ENCODE measurements around the gene EPHB2. TPM values are rescaled to one million over a fixed set of nuclear protein-coding genes. Genes with fewer than 3 reads are reported as not detected.

EPHB2 gene
- total RNA-seq, 4 donors from 2014 or later, result 7.5 to 27.3 (median 23.8) TPM

DNA sequence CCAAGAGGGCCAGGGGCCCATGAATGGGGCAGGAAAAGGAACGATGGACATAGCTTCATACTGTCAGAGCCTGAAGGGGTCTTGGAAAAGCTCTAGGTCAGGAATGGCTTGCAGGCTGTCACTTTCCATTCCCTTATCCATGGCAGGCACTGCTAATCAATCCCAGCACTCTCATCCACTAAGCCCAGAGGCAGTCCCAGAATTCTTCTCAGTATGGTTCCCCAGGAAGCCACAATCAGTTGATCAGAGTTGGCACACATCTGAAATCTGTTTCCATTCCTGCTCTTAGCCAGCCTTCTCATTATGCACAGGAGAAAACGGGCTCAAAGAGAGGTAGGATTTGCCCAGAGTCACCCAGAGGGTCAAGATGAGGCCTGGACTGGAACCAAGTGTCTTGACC is 196.3 kb downstream of the EPHB2 start:
- no peaks in the 10 kb centered on the region for H3K4me1 ChIP-seq
- 80 to 84% methylated on average over 2 of the region's 2 CpGs for WGBS, 2 donors
- TF ChIP-seq, protein P1, sequence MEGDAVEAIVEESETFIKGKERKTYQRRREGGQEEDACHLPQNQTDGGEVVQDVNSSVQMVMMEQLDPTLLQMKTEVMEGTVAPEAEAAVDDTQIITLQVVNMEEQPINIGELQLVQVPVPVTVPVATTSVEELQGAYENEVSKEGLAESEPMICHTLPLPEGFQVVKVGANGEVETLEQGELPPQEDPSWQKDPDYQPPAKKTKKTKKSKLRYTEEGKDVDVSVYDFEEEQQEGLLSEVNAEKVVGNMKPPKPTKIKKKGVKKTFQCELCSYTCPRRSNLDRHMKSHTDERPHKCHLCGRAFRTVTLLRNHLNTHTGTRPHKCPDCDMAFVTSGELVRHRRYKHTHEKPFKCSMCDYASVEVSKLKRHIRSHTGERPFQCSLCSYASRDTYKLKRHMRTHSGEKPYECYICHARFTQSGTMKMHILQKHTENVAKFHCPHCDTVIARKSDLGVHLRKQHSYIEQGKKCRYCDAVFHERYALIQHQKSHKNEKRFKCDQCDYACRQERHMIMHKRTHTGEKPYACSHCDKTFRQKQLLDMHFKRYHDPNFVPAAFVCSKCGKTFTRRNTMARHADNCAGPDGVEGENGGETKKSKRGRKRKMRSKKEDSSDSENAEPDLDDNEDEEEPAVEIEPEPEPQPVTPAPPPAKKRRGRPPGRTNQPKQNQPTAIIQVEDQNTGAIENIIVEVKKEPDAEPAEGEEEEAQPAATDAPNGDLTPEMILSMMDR (IDR thresholded peaks at IDR 0.05), result no peak
- no peak for TF ChIP-seq POLR2A (IDR thresholded peaks at IDR 0.05)

DNA sequence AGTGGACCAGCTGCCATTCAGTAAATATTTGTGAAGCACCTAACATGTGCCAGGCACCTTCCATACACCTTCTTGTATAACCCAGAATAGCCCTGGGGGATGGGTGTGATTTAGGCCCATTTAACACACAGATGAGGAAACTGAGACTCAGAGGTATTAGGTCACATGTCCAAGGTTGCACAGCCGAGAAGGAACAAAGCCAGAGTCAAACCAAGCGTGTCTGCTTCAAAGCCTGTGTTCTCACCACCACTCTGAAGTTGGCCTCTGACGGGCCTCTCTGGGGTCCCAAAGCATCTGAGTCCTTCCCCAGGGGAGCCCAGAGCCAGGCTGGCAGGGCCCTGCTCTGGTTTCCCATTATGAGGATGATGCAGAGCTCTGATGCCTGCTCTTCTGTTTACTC is 196.9 kb downstream of the EPHB2 start:
- 80 to 97% methylated on average over 1 to 3 of the region's 3 CpGs for WGBS, 2 donors
- no peaks in the 10 kb centered on the region for H3K9me3 ChIP-seq
- TF ChIP-seq, protein P1 (IDR thresholded peaks at IDR 0.05), result no peak
- TF ChIP-seq POLR2A (IDR thresholded peaks at IDR 0.05), result no peak
- H3K27ac ChIP-seq, result no peak overlapping the region
- H3K4me1 ChIP-seq, result no peaks in the 10 kb centered on the region
- DNase-seq, result no peak
- intact Hi-C loops (cut with DNase I), result no loop called here
- peaks cover 0 to 9% of the 10 kb centered on the region in 2 donors for H3K36me3 ChIP-seq
- H3K4me3 ChIP-seq (replicated peaks in 1 of 3), result no peak overlapping the region
- no peaks in the 10 kb centered on the region for H3K27me3 ChIP-seq

More for the DNA sequence above, 196.3 kb downstream of the EPHB2 start:
- Histone ChIP-seq H3K9me3 (no peaks in the 10 kb centered on the region), H3K4me3 (replicated peaks in 1 of 3) (no peak overlapping the region), H3K27ac (no peak overlapping the region), H3K27me3 (no peaks in the 10 kb centered on the region), H3K36me3 (peaks cover 0 to 9% of the 10 kb centered on the region in 2 donors)
- no peak for DNase-seq
- intact Hi-C loops (cut with DNase I), result no loop called here

DNA sequence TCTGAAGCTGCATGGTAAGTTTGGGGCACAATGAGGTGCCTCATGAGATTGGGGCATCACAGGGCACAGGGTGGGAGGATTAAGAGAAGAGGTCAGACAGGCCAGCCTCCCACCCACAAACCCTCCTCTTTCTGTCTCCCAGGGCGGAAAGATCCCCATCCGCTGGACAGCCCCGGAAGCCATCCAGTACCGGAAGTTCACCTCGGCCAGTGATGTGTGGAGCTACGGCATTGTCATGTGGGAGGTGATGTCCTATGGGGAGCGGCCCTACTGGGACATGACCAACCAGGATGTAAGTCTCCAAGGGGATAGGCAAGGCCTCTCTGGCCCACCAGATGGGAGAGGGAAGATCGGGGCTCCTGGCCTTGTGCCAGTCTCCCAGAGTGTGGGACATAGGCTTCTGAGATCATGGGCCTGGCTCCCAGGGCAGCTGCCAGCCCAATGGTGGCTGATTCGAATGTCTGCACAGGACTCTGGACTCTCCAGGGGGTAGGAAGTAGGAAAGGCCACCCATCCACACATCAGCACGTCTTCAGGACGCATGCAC is 198.3 kb downstream of the EPHB2 start:
- no peak for DNase-seq
- H3K4me1 ChIP-seq, result no peaks in the 10 kb centered on the region
- no peak overlapping the region for H3K27ac ChIP-seq
- no peak for TF ChIP-seq POLR2A (IDR thresholded peaks at IDR 0.05)
- TF ChIP-seq, protein P1 (IDR thresholded peaks at IDR 0.05), result no peak
- no peaks in the 10 kb centered on the region for H3K27me3 ChIP-seq
- intact Hi-C loops (cut with DNase I), result no loop called here
- no peaks in the 10 kb centered on the region for H3K9me3 ChIP-seq
- H3K4me3 ChIP-seq (replicated peaks in 1 of 3), result no peak overlapping the region
- WGBS, 2 donors, result 91 to 96% methylated on average over 8 to 11 of the region's 11 CpGs
- peaks cover 0 to 9% of the 10 kb centered on the region in 2 donors for H3K36me3 ChIP-seq

DNA sequence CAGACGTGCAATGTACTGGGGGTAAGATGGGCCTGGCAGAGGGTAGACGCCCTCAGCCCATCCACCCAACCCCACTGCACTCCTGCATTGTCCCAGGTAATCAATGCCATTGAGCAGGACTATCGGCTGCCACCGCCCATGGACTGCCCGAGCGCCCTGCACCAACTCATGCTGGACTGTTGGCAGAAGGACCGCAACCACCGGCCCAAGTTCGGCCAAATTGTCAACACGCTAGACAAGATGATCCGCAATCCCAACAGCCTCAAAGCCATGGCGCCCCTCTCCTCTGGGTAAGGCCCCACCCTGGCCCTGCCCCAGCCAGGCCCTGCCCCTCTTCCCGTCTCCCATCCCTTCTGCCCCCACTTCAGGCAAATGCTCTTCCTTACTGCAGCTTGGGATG is 199.6 kb downstream of the EPHB2 start:
- Histone ChIP-seq H3K4me1 (no peaks in the 10 kb centered on the region), H3K27ac (no peak overlapping the region), H3K9me3 (no peaks in the 10 kb centered on the region), H3K36me3 (peaks cover 0 to 9% of the 10 kb centered on the region in 2 donors), H3K4me3 (replicated peaks in 1 of 3) (no peak overlapping the region), H3K27me3 (no peaks in the 10 kb centered on the region)
- 91 to 93% methylated on average over 12 to 13 of the region's 13 CpGs for WGBS, 2 donors
- no peak for TF ChIP-seq POLR2A (IDR thresholded peaks at IDR 0.05)
- TF ChIP-seq, protein P1 (IDR thresholded peaks at IDR 0.05), result no peak
- DNase-seq, result no peak
- intact Hi-C loops (cut with DNase I), result no loop called here

DNA sequence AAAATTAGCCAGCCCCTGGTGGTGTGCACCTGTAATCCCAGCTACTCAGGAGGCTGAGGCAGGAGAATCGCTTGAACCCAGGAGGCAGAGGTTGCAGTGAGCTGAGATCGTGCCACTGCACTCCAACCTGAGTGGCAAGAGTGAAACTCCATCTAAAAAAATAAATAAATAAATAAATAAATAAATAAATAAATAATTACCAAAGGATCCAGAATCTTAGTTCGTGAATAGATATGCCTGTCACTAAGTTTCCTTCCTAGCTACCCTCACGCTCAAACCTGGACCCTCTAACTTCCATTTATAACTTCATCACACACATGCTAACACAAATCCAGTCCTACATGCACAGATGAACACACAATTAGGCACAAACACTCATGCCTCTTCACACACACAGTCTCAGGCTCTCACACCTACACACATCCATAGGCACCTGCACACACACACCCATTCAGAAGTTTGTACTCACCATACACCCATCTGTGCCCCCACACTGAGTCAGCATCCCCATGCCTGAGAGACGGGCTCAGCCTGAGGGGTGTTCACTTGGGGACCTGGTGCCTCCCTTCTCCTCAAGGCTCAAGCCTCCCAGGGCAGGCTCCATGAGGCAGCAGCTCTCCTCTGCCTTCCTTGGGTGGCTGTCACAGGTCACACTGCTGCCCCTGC is 200.5 kb downstream of the EPHB2 start:
- Histone ChIP-seq H3K36me3 (peaks cover 0 to 9% of the 10 kb centered on the region in 2 donors), H3K9me3 (no peaks in the 10 kb centered on the region), H3K27me3 (no peaks in the 10 kb centered on the region), H3K27ac (no peak overlapping the region), H3K4me1 (no peaks in the 10 kb centered on the region), H3K4me3 (replicated peaks in 1 of 3) (no peak overlapping the region)
- intact Hi-C loops (cut with DNase I), result no loop called here
- DNase-seq, result no peak
- 95 to 96% methylated on average over 5 of the region's 5 CpGs for WGBS, 2 donors
- TF ChIP-seq POLR2A (IDR thresholded peaks at IDR 0.05), result no peak
- TF ChIP-seq, protein P1 (IDR thresholded peaks at IDR 0.05), result no peak
